Lower leg skin (tissue), 4 donors: ENCODE results near the gene C4orf50. TPM values are rescaled to one million over a fixed set of nuclear protein-coding genes. Genes with fewer than 3 reads are reported as not detected.
"Not testable (repeated sequence)": the region's sequence is repeated elsewhere in the genome, so short reads cannot be mapped to it uniquely, and the experiment has no call there.

Experiments used
- DNase-seq, 2 donors: peaks; one replicate each; pipeline ENCODE4 v3.0.0-alpha.2; 2019; ENCODE audit warnings: low spot score in 2 of 2
- H3K4me3 ChIP-seq: fragments of 200-600 bp; sonication (generic); 2 replicates; pipeline ENCODE4 v1.5.1; 2017; ENCODE audit warnings: mild to moderate bottlenecking, low read depth; ENCODE audit not compliant: poor library complexity, severe bottlenecking
- POLR2A ChIP-seq, 2 donors: fragments of 450-650 bp; IDR thresholded peaks; one replicate each; pipeline ENCODE4 v1.6.1; 2016 to 2017; ENCODE audit warnings: antibody characterized with exemption in 2 of 2, mild to moderate bottlenecking in 1 of 2, moderate library complexity in 1 of 2
- WGBS, 2 donors: methylation state at CpG; one replicate each; pipeline ENCODE4 v1.1.5; 2018; 5-methylcytosine and 5-hydroxymethylcytosine counted together
- intact Hi-C: fragments of 100-400 bp; cut with DNase I; formaldehyde crosslinking; loops from one replicate; pipeline ENCODE4 v1.15.0; 2023; ENCODE audit warnings: low total_unique reads
- total RNA-seq, 4 donors: library from RNA; depleted of rRNA; stranded (reverse); fragments of >200 nt; gene quantifications; one replicate each; pipeline ENCODE4 v1.1.0, GENCODE V29; 2016
- TF ChIP-seq, protein P1 (sequence below), 3 donors: fragments of 450-650 bp; IDR thresholded peaks; one replicate each; pipeline ENCODE4 v1.5.1; 2016; ENCODE audit warnings: antibody characterized with exemption in 3 of 3, mild to moderate bottlenecking in 3 of 3, moderate library complexity in 2 of 3

Gene C4orf50
- total RNA-seq, 4 donors from 2014 or later: not detected

DNA sequence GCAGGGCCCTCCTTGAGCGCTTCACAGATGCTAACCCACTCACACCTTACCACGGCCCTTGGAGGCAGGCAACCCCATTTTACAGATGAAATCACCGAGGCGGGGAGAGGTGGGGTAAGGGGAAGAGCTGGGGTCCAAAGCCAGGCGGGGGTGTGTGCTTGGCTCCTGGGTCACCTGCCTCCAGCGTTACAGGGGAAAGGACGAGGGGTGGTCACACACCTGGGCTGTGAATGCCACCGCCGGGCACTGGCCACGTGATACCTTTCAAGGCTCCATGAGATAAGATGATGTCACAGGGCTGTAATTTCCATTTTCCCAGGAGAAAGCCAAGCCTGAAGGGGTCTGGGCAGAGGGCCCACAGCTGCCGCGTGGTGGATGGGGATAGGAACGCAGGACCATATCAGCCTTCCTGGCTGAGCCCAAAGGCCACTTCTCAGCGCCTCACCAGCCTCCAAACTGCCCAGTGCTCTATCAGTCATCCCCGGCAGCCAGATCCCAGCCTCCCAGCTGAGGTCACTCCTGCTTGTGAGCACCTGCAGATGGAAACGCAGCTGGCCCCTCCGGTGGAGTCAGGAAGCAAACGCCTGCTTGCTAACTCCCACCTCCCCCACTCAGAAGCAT, 62.9 kb downstream of the C4orf50 start:
- intact Hi-C loops: no loop called here
- 50 to 57% methylated on average over 18 of the region's 18 CpGs for WGBS, 2 donors
- peak in 1 of 2 donors; percentile 78 for DNase-seq
- no peak overlapping the region for H3K4me3 ChIP-seq
- TF ChIP-seq, protein P1, sequence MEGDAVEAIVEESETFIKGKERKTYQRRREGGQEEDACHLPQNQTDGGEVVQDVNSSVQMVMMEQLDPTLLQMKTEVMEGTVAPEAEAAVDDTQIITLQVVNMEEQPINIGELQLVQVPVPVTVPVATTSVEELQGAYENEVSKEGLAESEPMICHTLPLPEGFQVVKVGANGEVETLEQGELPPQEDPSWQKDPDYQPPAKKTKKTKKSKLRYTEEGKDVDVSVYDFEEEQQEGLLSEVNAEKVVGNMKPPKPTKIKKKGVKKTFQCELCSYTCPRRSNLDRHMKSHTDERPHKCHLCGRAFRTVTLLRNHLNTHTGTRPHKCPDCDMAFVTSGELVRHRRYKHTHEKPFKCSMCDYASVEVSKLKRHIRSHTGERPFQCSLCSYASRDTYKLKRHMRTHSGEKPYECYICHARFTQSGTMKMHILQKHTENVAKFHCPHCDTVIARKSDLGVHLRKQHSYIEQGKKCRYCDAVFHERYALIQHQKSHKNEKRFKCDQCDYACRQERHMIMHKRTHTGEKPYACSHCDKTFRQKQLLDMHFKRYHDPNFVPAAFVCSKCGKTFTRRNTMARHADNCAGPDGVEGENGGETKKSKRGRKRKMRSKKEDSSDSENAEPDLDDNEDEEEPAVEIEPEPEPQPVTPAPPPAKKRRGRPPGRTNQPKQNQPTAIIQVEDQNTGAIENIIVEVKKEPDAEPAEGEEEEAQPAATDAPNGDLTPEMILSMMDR (IDR thresholded peaks at IDR 0.05): no peak
- TF ChIP-seq POLR2A (IDR thresholded peaks at IDR 0.05): no peak

DNA sequence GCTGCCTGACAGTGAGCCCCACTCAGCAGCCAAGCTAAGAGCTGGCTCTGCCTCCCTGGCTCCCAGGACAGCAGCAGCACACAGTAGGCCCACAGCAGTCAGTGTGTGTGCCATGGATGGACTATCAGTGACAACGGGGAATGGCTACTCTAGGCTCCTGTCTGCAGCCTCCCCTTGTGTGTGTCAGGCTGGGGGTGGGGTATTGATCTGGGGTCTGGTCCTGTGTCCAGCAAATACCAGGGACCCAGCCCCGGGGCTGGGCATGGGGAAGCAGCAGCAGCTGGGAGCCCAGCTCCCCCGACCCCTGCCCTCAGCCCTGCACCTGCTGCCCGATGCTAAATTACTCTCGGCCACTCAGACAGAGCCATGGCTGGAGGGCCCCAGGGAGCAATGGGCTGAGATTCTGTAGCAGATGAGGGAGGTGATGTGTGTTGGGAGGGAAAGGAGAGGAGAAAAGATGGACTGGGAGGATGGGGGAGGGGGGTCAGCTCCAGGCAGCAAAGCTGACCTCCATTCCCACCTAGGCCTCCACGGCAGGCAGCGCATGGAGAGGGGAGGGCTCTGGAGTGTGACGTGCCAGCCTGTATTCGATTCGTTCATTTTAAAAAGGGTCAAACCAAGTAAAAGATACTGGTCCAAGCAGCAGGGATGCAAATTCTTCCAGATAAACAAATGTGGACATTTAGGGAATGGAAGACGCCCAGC, 64.0 kb downstream of the C4orf50 start:
- H3K4me3 ChIP-seq: no peak overlapping the region
- WGBS, 2 donors: 80 to 84% methylated on average over 11 of the region's 11 CpGs
- intact Hi-C loops: no loop called here
- TF ChIP-seq POLR2A (IDR thresholded peaks at IDR 0.05): no peak
- TF ChIP-seq, protein P1 (IDR thresholded peaks at IDR 0.05): no peak
- DNase-seq: peak in 1 of 2 donors; percentile 18

DNA sequence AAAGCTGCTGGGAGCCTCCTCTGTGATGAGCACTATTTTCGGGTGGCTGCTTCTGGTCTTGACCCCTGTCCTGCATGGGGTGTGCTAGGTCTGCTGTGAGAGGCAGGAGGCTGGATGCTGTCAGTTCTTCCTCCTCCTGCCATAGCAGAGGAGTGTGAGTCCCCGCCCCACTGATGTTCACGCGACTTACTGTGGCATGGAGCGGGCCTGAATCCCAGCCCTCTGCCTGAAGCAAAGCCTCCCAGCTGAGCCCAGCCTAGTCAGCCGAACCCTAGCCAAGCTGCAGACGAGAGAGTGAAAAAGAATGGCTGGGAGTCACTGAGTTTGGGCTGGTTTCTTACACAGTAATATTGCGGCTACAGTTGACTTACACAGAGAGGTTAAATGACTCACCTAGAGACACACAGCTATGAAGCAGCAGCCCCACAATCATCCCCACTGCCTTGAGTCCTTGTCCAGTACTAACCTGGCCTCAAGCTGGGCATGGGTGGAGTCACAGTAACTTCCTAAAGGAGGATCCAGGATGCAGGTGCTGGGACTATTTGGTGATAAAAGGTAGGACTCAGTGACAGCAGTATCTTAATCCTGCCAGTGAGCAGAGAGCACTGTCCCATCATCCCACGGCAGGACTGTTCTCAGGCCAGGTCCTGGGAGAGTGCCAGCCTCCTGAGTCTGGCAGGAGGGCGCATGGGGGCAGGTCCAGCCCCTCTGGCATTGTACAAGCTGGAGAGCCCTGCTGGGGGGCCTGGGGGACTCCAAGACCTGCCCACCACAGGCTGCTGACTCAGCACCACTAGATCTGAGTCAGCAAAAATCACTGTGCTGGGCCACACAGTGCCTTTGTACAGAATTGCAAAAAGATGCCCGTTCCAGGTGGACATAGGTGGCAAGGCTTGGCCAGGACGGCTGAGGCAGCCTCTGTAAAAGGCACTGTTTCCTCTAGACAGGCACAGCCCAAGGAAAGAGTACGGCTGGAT, 65.0 kb downstream of the C4orf50 start:
- no peak for TF ChIP-seq POLR2A (IDR thresholded peaks at IDR 0.05)
- TF ChIP-seq, protein P1 (IDR thresholded peaks at IDR 0.05): no peak

DNA sequence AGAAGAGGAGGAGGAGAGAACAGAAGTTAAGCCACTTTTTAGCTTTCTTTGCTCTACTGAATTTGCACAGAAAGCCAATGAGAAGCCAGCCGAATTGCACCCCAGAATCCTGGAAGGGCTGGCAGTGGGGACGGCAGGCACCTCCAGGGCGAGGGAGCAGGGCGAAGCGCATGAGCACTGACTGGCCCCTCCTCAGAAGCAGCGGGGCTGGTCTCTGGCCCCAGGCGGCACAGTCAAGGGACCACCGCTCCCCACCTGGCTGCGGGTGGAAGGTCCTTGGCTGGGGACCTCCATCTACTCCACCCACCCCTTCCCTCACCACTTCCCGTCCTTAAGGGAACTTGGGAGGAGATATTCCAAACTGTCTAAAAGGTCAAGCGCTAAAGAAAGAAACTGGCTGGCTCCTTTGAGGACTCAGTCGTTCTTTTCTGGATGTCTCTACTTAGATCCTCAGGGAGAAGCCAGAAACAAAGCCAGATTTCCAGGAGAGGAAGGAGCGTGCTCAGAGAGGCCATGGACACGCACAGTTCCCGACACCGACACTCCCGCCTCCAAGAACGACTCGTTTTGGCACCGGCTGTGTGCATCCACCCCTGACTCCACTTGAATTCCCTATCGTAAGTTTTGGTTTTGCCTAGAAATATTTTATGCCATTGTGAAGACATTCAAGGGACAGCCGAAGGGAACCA, 65.8 kb downstream of the C4orf50 start:
- WGBS, 2 donors: 61 to 67% methylated on average over 22 of the region's 22 CpGs
- intact Hi-C loops: no loop called here
- DNase-seq: no peak
- no peak overlapping the region for H3K4me3 ChIP-seq
- TF ChIP-seq, protein P1 (IDR thresholded peaks at IDR 0.05): no peak
- no peak for TF ChIP-seq POLR2A (IDR thresholded peaks at IDR 0.05)

More for the DNA sequence above, 65.0 kb downstream of the C4orf50 start:
- H3K4me3 ChIP-seq: no peak overlapping the region
- no peak for DNase-seq
- intact Hi-C loops: no loop called here
- WGBS, 2 donors: 65 to 73% methylated on average over 13 of the region's 13 CpGs

DNA sequence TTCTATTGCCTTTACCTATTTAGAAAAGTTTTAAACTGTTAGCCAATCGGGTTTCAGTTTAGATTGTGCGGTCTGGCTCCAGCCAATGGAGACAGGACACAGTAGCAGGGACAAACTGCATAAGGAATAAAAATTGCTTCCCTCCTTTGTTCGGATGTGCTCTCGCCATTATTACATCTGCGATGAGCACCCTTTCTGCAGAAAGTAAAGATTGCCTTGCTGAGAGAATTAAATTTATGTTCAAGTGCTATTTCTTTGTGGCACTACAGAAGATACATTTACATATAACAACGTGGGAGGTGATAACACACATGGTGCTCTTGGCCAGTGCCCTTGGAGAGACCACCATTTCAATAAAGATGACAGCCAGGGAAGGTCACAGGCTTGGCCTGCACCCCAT, 71.6 kb downstream of the C4orf50 start:
- WGBS, 2 donors: 75 to 89% methylated on average over 6 of the region's 6 CpGs
- intact Hi-C loops: not testable (repeated sequence)

More for the DNA sequence above, 71.6 kb downstream of the C4orf50 start:
- not testable (repeated sequence) for DNase-seq, H3K4me3 ChIP-seq
